NCI-H82 (cell line): ENCODE data around the gene PRMT1.
"Not testable (repeated sequence)": the region's sequence is repeated elsewhere in the genome, so short reads cannot be mapped to it uniquely, and the experiment has no call there.

ENCODE experiments used
- DNase-seq: peaks from one replicate; lab custom pipeline; 2025; lab: John Stamatoyannopoulos, UW

The PRMT1 gene

GRCh38 chr19:49677231-49677900 lies at the start of gene PRMT1:
Gene PRMT1 (plus strand): TSS chr19:49677271. CDS start chr19:49677281, 10 bp downstream.
- DNase-seq: peak; percentile 86

- no peak for DNase-seq
Measured at GRCh38 chr19:49629659-49630058, 47.4 kb upstream of the PRMT1 start.

DNA sequence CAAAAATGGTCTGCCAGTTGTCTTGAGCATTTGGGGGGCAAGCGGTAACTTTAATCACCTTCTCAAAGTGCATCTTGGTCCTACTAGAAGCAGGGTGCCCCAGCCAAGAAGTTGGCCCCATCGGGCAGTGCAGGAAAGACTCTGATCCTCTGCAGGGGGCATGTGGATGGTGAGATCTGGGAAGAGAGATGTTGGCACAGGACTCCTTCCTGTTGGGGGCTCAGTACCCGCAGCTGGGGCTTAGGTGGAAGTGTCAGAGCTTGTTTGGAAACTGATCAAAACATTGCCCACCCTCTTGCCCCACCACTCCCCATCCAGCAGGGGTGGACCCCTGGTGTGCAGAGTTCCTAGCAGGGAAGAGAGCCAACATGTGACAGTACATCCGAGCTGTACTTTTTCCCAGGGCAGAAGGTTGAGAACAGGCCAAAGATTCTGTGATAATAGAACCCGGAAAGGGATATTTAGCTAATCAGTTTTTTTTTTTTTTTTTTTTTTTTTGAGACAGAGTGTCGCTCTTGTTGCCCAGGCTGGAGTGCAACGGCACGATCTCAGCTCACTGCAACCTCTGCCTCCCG lies 46.0 kb upstream of the PRMT1 start:
- no peak for DNase-seq

DNA sequence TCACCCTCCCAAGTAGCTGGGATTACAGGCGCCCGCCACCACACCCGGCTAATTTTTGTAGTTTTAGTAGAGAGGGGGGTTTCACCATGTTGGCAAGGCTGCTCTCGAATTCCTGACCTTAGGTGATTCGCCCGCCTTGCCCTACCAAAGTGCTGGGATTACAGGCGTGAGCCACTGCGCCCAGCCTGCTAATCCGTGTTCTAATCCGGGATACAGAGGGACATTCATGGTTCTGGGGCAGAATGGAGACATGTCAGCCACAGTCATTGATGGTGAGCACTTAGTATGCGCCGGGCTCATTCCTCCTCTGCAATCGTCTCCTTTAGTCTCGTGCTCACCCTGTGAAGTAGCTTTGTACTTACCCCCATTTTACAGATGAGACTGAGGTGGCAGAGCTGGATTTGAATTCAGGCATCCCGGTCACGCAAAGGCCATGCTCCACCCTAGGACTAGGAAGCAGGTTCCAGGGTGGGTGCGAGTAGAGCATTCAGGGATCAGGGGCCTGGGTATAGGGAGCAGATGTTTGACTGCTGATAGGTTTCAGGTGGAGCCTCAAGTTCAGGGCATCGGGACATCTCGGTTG lies 45.4 kb upstream of the PRMT1 start:
- DNase-seq: peak; percentile 65

DNA sequence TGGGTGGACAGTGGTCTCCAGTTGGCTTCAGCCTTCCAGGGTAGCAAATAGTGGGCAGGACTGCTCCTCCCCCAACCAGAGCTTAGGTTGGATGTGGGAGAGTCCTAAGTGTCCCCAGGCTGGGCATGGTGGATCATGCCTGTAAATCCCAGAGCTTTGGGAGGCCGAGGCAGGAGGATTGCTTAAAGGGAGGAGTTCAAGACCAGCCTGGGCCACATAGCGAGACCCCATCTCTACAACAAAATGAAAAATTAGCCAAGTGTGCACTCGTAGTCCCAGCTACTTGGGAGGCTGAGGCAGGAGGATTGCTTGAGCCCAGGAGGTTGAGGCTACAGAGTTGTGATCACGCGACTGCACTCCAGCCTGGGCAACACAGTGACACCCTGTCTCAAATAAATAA lies 44.5 kb upstream of the PRMT1 start:
- no peak for DNase-seq

- not testable (repeated sequence) for DNase-seq
Measured at GRCh38 chr19:49633273-49633672, 43.8 kb upstream of the PRMT1 start.

DNA sequence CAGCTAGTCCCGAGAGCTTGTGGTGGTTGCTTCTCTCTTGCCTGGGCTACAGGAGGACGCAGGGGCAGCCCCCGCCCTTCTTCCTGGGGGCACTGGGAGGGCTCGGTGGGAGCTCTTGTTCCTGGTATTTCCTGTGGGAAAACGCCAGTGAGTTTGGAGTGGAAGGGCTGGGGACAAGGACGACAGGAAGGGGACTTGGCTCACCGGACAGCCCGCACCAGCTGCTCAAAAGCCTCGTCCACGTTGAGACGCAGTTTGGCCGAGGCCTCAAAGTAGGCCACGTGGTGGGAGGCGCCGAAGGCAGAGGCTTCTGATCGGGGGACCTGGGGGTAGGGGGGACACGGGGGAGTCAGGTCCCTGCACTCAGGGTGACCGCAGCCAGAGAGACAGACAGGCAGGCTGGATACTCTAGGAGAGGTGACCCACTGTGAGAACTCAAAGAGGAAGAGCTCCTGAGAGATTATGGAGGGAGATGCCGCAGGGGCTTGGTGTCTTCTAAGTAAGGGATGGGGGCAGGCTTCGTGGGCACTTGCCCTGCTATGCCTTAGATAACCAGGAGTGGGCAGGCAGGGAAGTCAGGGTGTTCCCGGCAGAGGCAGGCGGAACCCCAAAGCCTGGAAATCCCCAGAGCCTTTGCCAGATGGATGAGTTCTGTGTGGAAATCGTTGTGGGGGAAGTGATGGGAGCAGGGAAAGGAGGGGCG lies 41.4 kb upstream of the PRMT1 start:
- DNase-seq: peak; percentile 38

GRCh38 chr19:49636233-49636932 lies 40.7 kb upstream of the PRMT1 start:
- DNase-seq: no peak

- peak; percentile 57 for DNase-seq
Measured at GRCh38 chr19:49637821-49638738, 39.0 kb upstream of the PRMT1 start.

DNA sequence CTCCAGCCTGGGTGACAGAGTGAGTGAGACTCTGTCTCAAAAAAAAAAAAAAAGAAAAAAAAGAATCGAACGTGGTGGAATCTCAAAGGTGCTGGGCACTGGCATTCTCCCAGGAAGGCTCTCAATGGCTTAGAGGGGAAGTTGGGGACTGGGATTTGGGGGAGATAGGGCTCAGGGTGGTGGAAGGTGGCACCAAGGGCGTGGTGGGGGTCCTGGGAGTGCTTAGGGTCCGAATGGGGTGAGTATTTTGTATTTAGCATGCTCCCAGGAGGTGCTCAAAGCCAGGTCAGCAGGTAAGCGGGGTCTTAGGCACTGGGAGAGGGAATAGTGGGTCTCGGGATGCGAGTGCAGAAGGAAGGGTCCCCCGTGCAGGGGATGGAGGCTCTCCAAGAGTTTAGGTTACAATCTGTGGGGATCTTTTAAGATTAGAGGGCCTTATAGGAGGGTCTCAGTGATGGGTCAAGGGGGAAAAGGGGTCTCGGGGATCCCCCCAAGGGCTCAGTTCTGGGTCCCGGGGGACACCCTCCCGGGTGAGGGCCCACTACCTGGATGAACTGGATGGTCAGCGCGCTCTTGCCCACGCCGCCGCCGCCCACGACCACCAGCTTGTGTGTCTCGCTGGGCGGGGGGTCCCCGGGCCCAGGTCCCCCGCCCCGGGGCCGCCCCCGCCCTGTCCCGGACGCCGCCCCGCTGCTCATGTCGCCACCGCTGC lies 37.5 kb upstream of the PRMT1 start:
- DNase-seq: peak; percentile 45

DNA sequence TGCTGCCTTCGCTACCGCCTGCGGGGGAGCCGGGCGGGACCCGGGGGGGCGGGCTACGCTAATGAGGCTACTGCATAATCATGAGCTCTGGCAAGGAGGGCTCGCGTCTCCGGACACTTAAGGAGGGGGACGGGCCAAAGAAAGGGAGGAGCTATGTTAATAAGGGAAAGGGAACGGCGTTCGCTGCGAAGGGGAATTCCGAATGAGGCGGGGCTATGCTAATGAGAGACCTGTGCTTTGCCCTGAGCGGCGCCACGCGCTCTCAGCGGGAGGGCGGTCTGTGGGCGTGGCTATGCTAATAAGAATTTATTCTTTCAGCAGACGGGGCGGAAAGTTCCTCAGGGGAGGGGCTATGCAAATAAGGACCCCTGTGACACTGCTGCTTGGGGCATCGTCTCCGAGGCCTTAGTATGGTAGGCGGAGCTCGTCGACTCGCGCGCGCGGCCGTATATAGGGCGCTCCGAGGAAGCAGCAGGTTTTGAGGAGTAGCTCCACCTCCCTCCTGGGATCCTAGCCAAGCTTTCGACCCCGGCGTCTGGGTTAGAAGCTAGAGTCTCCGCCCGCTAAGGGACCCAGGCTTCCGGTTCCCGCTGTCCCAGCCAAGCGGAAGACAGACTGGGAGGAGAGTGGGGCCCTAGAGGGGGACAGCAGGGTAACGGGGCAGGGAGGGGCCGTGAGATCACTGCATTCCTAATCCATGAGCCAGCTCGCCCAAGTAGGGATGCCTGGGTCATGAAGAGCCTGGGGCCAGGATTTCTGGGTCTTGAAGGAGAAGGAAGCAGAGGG lies 36.8 kb upstream of the PRMT1 start, which contains the start of gene RRAS:
Gene RRAS, minus strand, starts transcription at position 31 of the 786 bp plus-strand sequence. CDS start 45 bp downstream, outside the sequence.
- DNase-seq: peak; percentile 100

- DNase-seq: peak; percentile 100
Measured at GRCh38 chr19:49641688-49642491, 35.2 kb upstream of the PRMT1 start, which contains the start of gene SCAF1. Gene SCAF1 (plus strand): TSS chr19:49642209. CDS start chr19:49645027, 2,818 bp downstream.

DNA sequence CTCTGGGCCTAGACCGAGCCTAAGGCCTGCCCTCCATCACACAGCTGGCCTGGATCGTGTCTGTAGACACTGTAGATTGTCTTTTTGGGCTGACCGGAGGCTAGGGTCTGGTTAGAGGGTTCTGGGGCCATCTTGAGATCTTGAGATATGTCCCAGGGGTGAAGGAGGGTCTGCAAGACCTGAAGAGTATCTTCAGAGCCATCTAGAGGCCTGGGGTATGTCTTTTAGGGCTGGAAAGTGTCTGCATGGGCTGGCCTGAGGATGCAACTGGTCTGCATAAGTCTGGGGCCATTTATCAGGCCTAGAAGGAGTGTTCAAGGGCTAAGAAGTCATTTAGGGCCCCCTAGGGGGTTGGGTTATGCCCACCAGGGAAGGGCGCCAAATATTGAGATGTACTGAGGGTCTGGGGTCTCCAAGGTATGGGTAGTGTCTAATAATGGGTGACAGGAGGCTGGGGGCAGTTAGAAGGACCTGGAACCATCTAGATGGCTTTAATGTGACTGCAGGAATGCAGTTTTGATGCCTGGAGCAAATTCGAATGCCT lies 34.5 kb upstream of the PRMT1 start:
- DNase-seq: peak; percentile 47

- DNase-seq: no peak
Measured at GRCh38 chr19:49643466-49643865, 33.6 kb upstream of the PRMT1 start.

GRCh38 chr19:49645592-49645991 lies 31.5 kb upstream of the PRMT1 start:
- DNase-seq: no peak

GRCh38 chr19:49645995-49646394 lies 31.1 kb upstream of the PRMT1 start:
- no peak for DNase-seq

DNA sequence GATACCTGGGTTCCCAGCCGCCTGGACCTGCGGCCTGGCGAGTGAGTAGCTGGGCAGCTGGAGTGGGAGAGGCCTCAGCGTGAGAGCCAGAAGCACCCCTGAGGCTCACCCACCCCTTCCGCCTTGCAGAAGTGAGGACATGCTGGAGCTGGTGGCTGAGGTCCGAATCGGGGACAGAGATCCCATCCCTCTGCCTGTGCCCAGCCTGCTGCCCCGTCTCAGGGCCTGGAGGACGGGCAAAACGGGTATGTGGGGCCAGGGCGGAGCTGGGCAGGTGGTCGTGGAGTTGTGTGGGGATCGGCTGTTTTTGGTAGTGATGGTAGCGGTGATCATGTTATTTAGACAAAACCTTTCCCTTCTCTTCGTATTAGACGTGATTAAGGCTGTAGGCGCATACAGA lies 30.5 kb upstream of the PRMT1 start:
- DNase-seq: no peak
